ENCODE data around the gene MOSMO. TPM values are rescaled to one million over a fixed set of nuclear protein-coding genes. Genes with fewer than 3 reads are reported as not detected.
A peak's percentile ranks its signal among the peaks of the same experiment; 100 is the strongest.

Gene MOSMO
- total RNA-seq (13.1 TPM), polyA plus RNA-seq (1 to 10 TPM; 3.9 to 5.2 (median 4.1) TPM)

DNA sequence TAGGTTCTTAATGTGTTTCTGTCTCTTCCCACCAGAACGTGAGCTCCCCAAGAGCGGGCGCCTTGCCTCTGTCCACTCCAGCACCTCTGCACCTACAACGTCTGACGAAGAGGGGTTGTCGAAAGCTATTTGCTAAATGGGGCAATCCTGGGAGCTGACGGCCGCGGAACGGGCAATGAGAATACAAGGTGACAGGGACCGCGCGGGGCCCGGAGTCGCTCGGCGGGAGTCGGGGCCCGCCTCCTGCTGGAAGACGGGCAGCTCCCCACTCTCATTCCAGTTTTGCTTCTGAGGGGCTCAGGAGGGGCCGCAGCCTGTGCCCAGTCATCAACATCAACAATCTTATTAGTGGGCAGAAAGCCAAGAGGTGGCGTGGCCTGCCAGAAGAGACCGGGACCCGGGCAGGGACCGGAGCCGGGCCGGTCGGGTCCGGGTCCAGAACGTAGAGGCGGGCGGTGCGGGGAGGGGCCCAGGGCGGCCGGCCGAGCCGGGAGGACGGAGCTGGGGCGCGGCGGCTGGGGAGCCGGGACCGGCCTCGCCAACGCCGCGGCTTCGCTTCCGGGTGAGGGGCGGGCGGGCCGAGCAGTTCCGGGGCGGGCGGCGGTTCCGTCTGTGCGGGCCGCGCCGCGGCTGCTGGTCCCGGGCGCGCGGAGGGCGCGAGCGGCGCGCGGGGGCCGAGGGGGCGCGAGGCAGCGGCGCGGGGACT, at the start of gene MOSMO:
Gene MOSMO, plus strand, starts transcription at position 603 of the 706 bp plus-strand sequence. CDS start 191 bp downstream, outside the sequence.
- Histone ChIP-seq H3K27ac (ENCODE audit: insufficient read depth, low read length, poor library complexity, severe bottlenecking) (peak within 1 kb of the TSS; percentile 60), H3K36me3 (ENCODE audit: control insufficient read depth, insufficient read depth, low read length) (no peaks in the 10 kb centered on the region), H3K9me3 (ENCODE audit: control insufficient read depth in 2 of 2, low read length in 2 of 2) (no peaks in the 10 kb centered on the region), H3K4me1 (ENCODE audit: control insufficient read depth, insufficient read depth, low read length, poor library complexity, severe bottlenecking) (peaks cover 35% of the 10 kb centered on the region), H3K27me3 (ENCODE audit: control insufficient read depth, insufficient read depth, low read length) (no peaks in the 10 kb centered on the region), H3K4me3 (ENCODE audit: low read depth, low read length) (peak within 1 kb of the TSS; percentile 82)
- DNase-seq, result peak; percentile 63 to 73 (median 63)
- ATAC-seq (ENCODE audit: low read depth in 2 of 2), result peak; percentile 91
- peak within 1 kb of the TSS; percentile 85 to 96 (median 91) for H3K4me3 Mint-ChIP-seq
- peak within 1 kb of the TSS; percentile 93 to 96 (median 95) for H3K27ac Mint-ChIP-seq
- H3K27me3 Mint-ChIP-seq, result peaks cover 4% of the 10 kb centered on the region
- peaks cover 0 to 1% (median 0%) of the 10 kb centered on the region in 7 donors for H3K9me3 Mint-ChIP-seq
- no peaks in the 10 kb centered on the region for H3K36me3 Mint-ChIP-seq
- peaks cover 25 to 51% (median 35%) of the 10 kb centered on the region in 4 donors for H3K4me1 Mint-ChIP-seq

DNA sequence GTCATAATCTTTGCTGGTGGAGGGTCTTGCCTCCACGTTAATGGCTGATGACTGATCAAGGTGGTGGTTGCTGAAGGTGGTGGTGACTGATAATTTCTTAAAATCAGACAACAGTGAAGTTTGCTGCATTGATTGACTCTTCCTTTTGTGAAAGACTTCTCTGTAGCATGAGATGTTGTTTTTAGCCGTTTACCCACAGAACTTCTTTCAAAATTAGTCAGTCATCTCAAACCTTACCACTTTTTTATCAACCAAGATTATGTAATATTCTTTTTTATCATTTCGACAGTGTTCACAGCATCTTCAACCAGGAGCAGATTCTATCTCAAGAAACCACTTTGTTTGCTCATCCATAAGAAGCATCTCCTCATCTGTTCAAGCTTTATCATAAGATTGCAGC, 48.9 kb upstream of the MOSMO start:
- H3K4me1 Mint-ChIP-seq, result peaks cover 26 to 61% (median 44%) of the 10 kb centered on the region in 4 donors
- peaks cover 39% of the 10 kb centered on the region for H3K4me1 ChIP-seq (ENCODE audit: control insufficient read depth, insufficient read depth, low read length, poor library complexity, severe bottlenecking)
- H3K9me3 ChIP-seq (ENCODE audit: control insufficient read depth in 2 of 2, low read length in 2 of 2), result no peaks in the 10 kb centered on the region
- H3K27me3 Mint-ChIP-seq, result no peaks in the 10 kb centered on the region
- H3K27ac ChIP-seq (ENCODE audit: insufficient read depth, low read length, poor library complexity, severe bottlenecking), result peak overlapping the region; percentile 45
- H3K36me3 Mint-ChIP-seq, result peaks cover 45% of the 10 kb centered on the region
- peak in 1 of 3 donors; percentile 52 for DNase-seq
- no peaks in the 10 kb centered on the region for H3K9me3 Mint-ChIP-seq
- ATAC-seq (ENCODE audit: low read depth in 2 of 2), result no peak
- H3K27ac Mint-ChIP-seq, result peak overlapping the region in 2 of 3 donors; percentile 34 to 48
- no peaks in the 10 kb centered on the region for H3K27me3 ChIP-seq (ENCODE audit: control insufficient read depth, insufficient read depth, low read length)
- peaks cover 67% of the 10 kb centered on the region for H3K36me3 ChIP-seq (ENCODE audit: control insufficient read depth, insufficient read depth, low read length)
- peak overlapping the region in 2 of 4 donors; percentile 13 to 79 for H3K4me3 Mint-ChIP-seq
- no peak overlapping the region for H3K4me3 ChIP-seq (ENCODE audit: low read depth, low read length)

DNA sequence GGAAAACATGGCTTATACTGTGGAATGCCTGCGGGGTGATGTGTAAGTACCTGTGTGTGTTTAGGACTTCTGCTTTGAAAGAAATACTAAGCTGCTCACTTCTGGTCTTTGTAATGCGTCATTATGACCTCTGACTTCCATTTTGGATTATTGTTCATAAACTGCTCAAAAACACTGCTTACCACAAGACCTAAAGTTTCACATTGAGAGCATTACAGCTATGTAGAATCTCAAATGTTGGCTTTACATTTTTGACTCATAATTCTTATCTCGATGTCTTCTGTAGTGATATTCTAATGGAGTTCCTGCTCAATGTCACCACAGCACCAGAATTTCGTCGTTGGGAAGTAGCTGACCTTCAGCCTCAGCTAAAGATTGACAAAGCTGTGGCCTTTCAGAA, 45.4 kb upstream of the MOSMO start:
- H3K9me3 Mint-ChIP-seq, result no peaks in the 10 kb centered on the region
- H3K9me3 ChIP-seq (ENCODE audit: control insufficient read depth in 2 of 2, low read length in 2 of 2), result no peaks in the 10 kb centered on the region
- H3K27ac ChIP-seq (ENCODE audit: insufficient read depth, low read length, poor library complexity, severe bottlenecking), result no peak overlapping the region
- DNase-seq (no peak), ATAC-seq (ENCODE audit: low read depth in 2 of 2) (no peak)
- H3K4me1 Mint-ChIP-seq, result peaks cover 19 to 41% (median 26%) of the 10 kb centered on the region in 4 donors
- H3K36me3 ChIP-seq (ENCODE audit: control insufficient read depth, insufficient read depth, low read length), result peaks cover 94% of the 10 kb centered on the region
- peak overlapping the region in 1 of 3 donors; percentile 71 for H3K27ac Mint-ChIP-seq
- no peak overlapping the region for H3K4me3 Mint-ChIP-seq
- H3K36me3 Mint-ChIP-seq, result peaks cover 59% of the 10 kb centered on the region
- no peaks in the 10 kb centered on the region for H3K27me3 ChIP-seq (ENCODE audit: control insufficient read depth, insufficient read depth, low read length)
- no peak overlapping the region for H3K4me3 ChIP-seq (ENCODE audit: low read depth, low read length)
- H3K4me1 ChIP-seq (ENCODE audit: control insufficient read depth, insufficient read depth, low read length, poor library complexity, severe bottlenecking), result peaks cover 17% of the 10 kb centered on the region
- H3K27me3 Mint-ChIP-seq, result no peaks in the 10 kb centered on the region

DNA sequence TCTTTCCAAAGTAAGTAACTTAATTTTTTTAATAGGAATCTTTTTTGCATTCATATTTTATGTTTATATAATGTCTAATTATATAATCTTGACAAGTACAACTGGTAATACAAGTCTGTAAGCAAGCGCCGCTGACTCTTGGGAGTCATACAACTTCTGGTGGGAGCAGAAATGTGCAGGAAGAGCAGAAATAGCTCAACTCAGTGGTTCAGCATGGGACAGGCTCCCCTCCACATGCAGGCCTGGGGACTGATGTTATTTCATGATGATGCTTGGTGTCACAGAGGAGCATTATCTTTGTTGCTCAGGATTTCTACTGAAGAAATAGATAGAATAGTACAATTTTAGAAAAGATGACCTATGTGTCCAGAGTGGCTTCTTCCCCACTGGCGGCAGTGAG, 44.0 kb upstream of the MOSMO start:
- Mint-ChIP-seq H3K27ac (peak overlapping the region in 1 of 3 donors; percentile 55), H3K27me3 (no peaks in the 10 kb centered on the region), H3K4me3 (no peak overlapping the region), H3K9me3 (no peaks in the 10 kb centered on the region), H3K4me1 (peaks cover 14 to 31% (median 18%) of the 10 kb centered on the region in 4 donors), H3K36me3 (peaks cover 56% of the 10 kb centered on the region)
- Histone ChIP-seq H3K4me1 (ENCODE audit: control insufficient read depth, insufficient read depth, low read length, poor library complexity, severe bottlenecking) (peaks cover 4% of the 10 kb centered on the region), H3K36me3 (ENCODE audit: control insufficient read depth, insufficient read depth, low read length) (peaks cover 94% of the 10 kb centered on the region), H3K27me3 (ENCODE audit: control insufficient read depth, insufficient read depth, low read length) (no peaks in the 10 kb centered on the region), H3K9me3 (ENCODE audit: control insufficient read depth in 2 of 2, low read length in 2 of 2) (no peaks in the 10 kb centered on the region), H3K4me3 (ENCODE audit: low read depth, low read length) (no peak overlapping the region), H3K27ac (ENCODE audit: insufficient read depth, low read length, poor library complexity, severe bottlenecking) (no peak overlapping the region)
- DNase-seq, result no peak
- no peak for ATAC-seq (ENCODE audit: low read depth in 2 of 2)

DNA sequence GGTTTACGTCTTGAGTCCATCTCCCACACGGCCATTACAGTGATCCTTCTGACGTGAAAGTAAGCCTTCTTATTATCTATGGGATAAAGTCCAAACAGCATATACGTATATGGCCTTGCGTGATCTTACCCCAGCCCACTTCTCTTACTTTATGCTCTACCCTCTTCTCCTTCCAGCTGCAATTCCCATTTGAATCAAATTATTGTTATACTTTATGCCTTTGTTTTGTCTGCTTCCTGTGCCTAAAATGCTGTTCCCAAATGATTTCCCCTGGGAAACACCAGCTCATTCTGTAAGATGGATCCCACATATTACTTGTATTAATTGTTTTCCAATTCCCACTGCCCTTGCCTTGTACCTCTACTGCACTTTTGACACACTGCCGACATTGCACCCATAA, 43.6 kb upstream of the MOSMO start:
- ATAC-seq (ENCODE audit: low read depth in 2 of 2) (no peak), DNase-seq (no peak)
- Histone ChIP-seq H3K4me3 (ENCODE audit: low read depth, low read length) (no peak overlapping the region), H3K27me3 (ENCODE audit: control insufficient read depth, insufficient read depth, low read length) (no peaks in the 10 kb centered on the region), H3K9me3 (ENCODE audit: control insufficient read depth in 2 of 2, low read length in 2 of 2) (no peaks in the 10 kb centered on the region), H3K36me3 (ENCODE audit: control insufficient read depth, insufficient read depth, low read length) (peaks cover 94% of the 10 kb centered on the region), H3K4me1 (ENCODE audit: control insufficient read depth, insufficient read depth, low read length, poor library complexity, severe bottlenecking) (peaks cover under 1% of the 10 kb centered on the region), H3K27ac (ENCODE audit: insufficient read depth, low read length, poor library complexity, severe bottlenecking) (no peak overlapping the region)
- no peak overlapping the region for H3K4me3 Mint-ChIP-seq
- no peaks in the 10 kb centered on the region for H3K9me3 Mint-ChIP-seq
- no peaks in the 10 kb centered on the region for H3K27me3 Mint-ChIP-seq
- peaks cover 10 to 27% (median 14%) of the 10 kb centered on the region in 4 donors for H3K4me1 Mint-ChIP-seq
- peak overlapping the region in 2 of 3 donors; percentile 55 to 90 for H3K27ac Mint-ChIP-seq
- H3K36me3 Mint-ChIP-seq, result peaks cover 51% of the 10 kb centered on the region

DNA sequence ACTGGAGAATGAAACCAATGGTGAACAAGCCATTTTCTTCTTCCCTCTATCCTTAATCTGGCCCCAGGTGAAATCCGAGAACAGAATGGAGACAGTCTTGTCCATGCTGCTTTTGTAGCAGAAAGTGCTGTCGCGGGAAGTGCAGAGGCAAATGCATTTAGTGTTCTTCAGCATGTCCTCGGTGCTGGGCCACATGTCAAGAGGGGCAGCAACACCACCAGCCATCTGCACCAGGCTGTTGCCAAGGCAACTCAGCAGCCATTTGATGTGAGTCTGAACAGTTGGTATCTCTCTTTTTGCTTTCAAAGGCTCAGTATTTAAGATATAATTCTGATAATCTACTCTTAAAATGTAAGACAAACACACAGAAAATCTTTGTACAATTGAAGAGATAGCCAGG, 36.1 kb upstream of the MOSMO start:
- Histone ChIP-seq H3K27me3 (ENCODE audit: control insufficient read depth, insufficient read depth, low read length) (no peaks in the 10 kb centered on the region), H3K9me3 (ENCODE audit: control insufficient read depth in 2 of 2, low read length in 2 of 2) (no peaks in the 10 kb centered on the region), H3K27ac (ENCODE audit: insufficient read depth, low read length, poor library complexity, severe bottlenecking) (no peak overlapping the region), H3K4me3 (ENCODE audit: low read depth, low read length) (no peak overlapping the region), H3K36me3 (ENCODE audit: control insufficient read depth, insufficient read depth, low read length) (peaks cover 98% of the 10 kb centered on the region), H3K4me1 (ENCODE audit: control insufficient read depth, insufficient read depth, low read length, poor library complexity, severe bottlenecking) (no peaks in the 10 kb centered on the region)
- Mint-ChIP-seq H3K36me3 (peaks cover 27% of the 10 kb centered on the region), H3K4me3 (no peak overlapping the region), H3K4me1 (peaks cover 0 to 3% (median 0%) of the 10 kb centered on the region in 4 donors), H3K9me3 (no peaks in the 10 kb centered on the region), H3K27ac (peak overlapping the region in 1 of 3 donors; percentile 42), H3K27me3 (no peaks in the 10 kb centered on the region)
- no peak for DNase-seq
- ATAC-seq (ENCODE audit: low read depth in 2 of 2), result no peak

DNA sequence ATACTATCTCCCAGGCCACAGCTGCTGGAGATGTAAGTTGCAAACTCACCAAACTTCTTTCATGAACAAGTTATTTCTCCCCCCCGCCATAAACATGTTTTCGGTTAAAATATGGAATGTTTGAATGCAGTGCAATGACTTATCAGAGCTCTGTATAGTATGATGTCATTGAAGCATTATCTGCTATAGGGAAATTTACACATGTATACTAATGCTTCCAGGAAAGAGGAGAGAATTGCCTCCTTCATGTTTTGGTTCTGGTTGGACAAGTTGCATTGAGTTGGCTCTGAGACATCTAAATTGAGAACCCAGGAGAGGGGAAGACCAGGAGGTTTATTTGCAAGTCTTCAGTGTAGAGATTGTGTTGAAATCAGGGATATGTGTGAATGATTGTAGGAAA, 34.0 kb upstream of the MOSMO start:
- no peaks in the 10 kb centered on the region for H3K9me3 Mint-ChIP-seq
- H3K4me1 ChIP-seq (ENCODE audit: control insufficient read depth, insufficient read depth, low read length, poor library complexity, severe bottlenecking), result no peaks in the 10 kb centered on the region
- H3K27ac Mint-ChIP-seq, result no peak overlapping the region
- peaks cover 28% of the 10 kb centered on the region for H3K36me3 Mint-ChIP-seq
- DNase-seq (no peak), ATAC-seq (ENCODE audit: low read depth in 2 of 2) (no peak)
- H3K4me3 Mint-ChIP-seq, result no peak overlapping the region
- H3K27ac ChIP-seq (ENCODE audit: insufficient read depth, low read length, poor library complexity, severe bottlenecking), result no peak overlapping the region
- no peaks in the 10 kb centered on the region for H3K9me3 ChIP-seq (ENCODE audit: control insufficient read depth in 2 of 2, low read length in 2 of 2)
- no peaks in the 10 kb centered on the region for H3K27me3 ChIP-seq (ENCODE audit: control insufficient read depth, insufficient read depth, low read length)
- H3K4me1 Mint-ChIP-seq, result no peaks in the 10 kb centered on the region
- H3K4me3 ChIP-seq (ENCODE audit: low read depth, low read length), result no peak overlapping the region
- no peaks in the 10 kb centered on the region for H3K27me3 Mint-ChIP-seq
- peaks cover 98% of the 10 kb centered on the region for H3K36me3 ChIP-seq (ENCODE audit: control insufficient read depth, insufficient read depth, low read length)

DNA sequence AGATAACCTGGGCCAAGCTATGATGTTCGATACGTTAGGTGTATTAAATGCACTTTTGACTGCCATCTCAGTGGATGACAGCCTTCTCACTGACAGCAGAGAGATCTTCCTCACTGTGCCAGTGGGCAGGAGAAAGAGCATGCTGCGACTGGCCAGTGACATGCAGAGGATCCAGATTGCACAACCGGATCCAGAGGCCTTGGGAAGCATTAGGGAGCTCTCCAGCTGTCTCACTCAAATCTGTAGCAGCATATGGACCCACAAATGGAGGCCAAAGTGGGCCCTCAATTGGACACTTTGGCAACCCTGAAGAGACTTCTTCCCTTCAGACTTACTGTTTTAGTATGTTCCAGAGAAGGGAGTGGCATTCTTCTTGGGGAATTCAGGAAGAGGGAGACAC, 27.9 kb upstream of the MOSMO start:
- Mint-ChIP-seq H3K9me3 (no peaks in the 10 kb centered on the region), H3K27ac (no peak overlapping the region), H3K4me1 (peaks cover 0 to 2% (median 0%) of the 10 kb centered on the region in 4 donors), H3K27me3 (no peaks in the 10 kb centered on the region), H3K36me3 (peaks cover 49% of the 10 kb centered on the region), H3K4me3 (no peak overlapping the region)
- Histone ChIP-seq H3K4me1 (ENCODE audit: control insufficient read depth, insufficient read depth, low read length, poor library complexity, severe bottlenecking) (no peaks in the 10 kb centered on the region), H3K27ac (ENCODE audit: insufficient read depth, low read length, poor library complexity, severe bottlenecking) (no peak overlapping the region), H3K4me3 (ENCODE audit: low read depth, low read length) (no peak overlapping the region), H3K27me3 (ENCODE audit: control insufficient read depth, insufficient read depth, low read length) (no peaks in the 10 kb centered on the region), H3K9me3 (ENCODE audit: control insufficient read depth in 2 of 2, low read length in 2 of 2) (no peaks in the 10 kb centered on the region), H3K36me3 (ENCODE audit: control insufficient read depth, insufficient read depth, low read length) (peaks cover 92% of the 10 kb centered on the region)
- DNase-seq (no peak), ATAC-seq (ENCODE audit: low read depth in 2 of 2) (no peak)
